Right kidney (tissue), 9 donors: Measurements from ENCODE around the gene HECW1.
"Not testable (repeated sequence)": the region's sequence is repeated elsewhere in the genome, so short reads cannot be mapped to it uniquely, and the experiment has no call there.

Experiments used
- DNase-seq: peaks from one replicate; pipeline ENCODE4 v3.0.0-alpha.2; 2016
- long read RNA-seq, 8 donors: transcript quantifications; one replicate each; lab custom pipeline, GENCODE V29; 2026

Gene HECW1
- long read RNA-seq, donor 1: 0 reads
- long read RNA-seq, donor 2: 0 reads
- long read RNA-seq, donor 3: 0 reads
- long read RNA-seq, donor 4: 0 reads
- long read RNA-seq, donor 5: 0 reads
- long read RNA-seq, donor 6: 0 reads
- long read RNA-seq, donor 7: 0 reads
- long read RNA-seq, donor 8: 0 reads

- DNase-seq: no peak
Measured at GRCh38 chr7:43112459-43112940, at the start of gene HECW1. Gene HECW1 (plus strand): TSS chr7:43112647. CDS start chr7:43243906, 131,259 bp downstream.

- peak; percentile 11 for DNase-seq
Measured at GRCh38 chr7:43071604-43072003, 40.8 kb upstream of the HECW1 start.

- DNase-seq: peak; percentile 43
Measured at GRCh38 chr7:43072530-43072929, 39.9 kb upstream of the HECW1 start.

GRCh38 chr7:43073811-43074210 lies 38.6 kb upstream of the HECW1 start:
- not testable (repeated sequence) for DNase-seq

GRCh38 chr7:43076189-43076605 lies 36.2 kb upstream of the HECW1 start:
- DNase-seq: no peak

GRCh38 chr7:43076606-43077005 lies 35.8 kb upstream of the HECW1 start:
- no peak for DNase-seq

- DNase-seq: no peak
Measured at GRCh38 chr7:43077285-43077684, 35.2 kb upstream of the HECW1 start.

GRCh38 chr7:43077732-43078391 lies 34.6 kb upstream of the HECW1 start:
- DNase-seq: no peak

GRCh38 chr7:43078794-43079193 lies 33.7 kb upstream of the HECW1 start:
- DNase-seq: no peak

GRCh38 chr7:43081603-43082002 lies 30.8 kb upstream of the HECW1 start:
- DNase-seq: no peak

- no peak for DNase-seq
Measured at GRCh38 chr7:43083106-43083505, 29.3 kb upstream of the HECW1 start.

- no peak for DNase-seq
Measured at GRCh38 chr7:43085017-43085416, 27.4 kb upstream of the HECW1 start.

- no peak for DNase-seq
Measured at GRCh38 chr7:43085992-43086391, 26.5 kb upstream of the HECW1 start.

GRCh38 chr7:43092819-43093218 lies 19.6 kb upstream of the HECW1 start:
- DNase-seq: no peak

GRCh38 chr7:43096875-43097274 lies 15.6 kb upstream of the HECW1 start:
- DNase-seq: no peak

- DNase-seq: no peak
Measured at GRCh38 chr7:43099750-43100149, 12.7 kb upstream of the HECW1 start.

GRCh38 chr7:43104874-43105520 lies 7.5 kb upstream of the HECW1 start:
- no peak for DNase-seq

GRCh38 chr7:43105521-43106120 lies 6.8 kb upstream of the HECW1 start:
- no peak for DNase-seq

- peak; percentile 32 for DNase-seq
Measured at GRCh38 chr7:43108255-43109011, 4.0 kb upstream of the HECW1 start.

GRCh38 chr7:43110791-43111535 lies 1.5 kb upstream of the HECW1 start:
- DNase-seq: no peak

GRCh38 chr7:43111630-43112458 lies 603 bp upstream of the HECW1 start:
- peak; percentile 30 for DNase-seq
